Heart left ventricle (tissue), 16 donors: ENCODE results near the gene NUP50. TPM values are rescaled to one million over a fixed set of nuclear protein-coding genes. Genes with fewer than 3 reads are reported as not detected.

ENCODE experiments used
- ATAC-seq, 4 donors: fragments of 200-7000 bp; cut with Tn5 transposase; one replicate each; pipeline ENCODE4 v1.9.1; 2020 to 2022; ENCODE audit warnings: moderate library complexity in 4 of 4, mild to moderate bottlenecking in 3 of 4, moderate number of reproducible peaks in 1 of 4
- DNase-seq, 5 donors: peaks; one replicate each; pipeline ENCODE4 v3.0.0-alpha.2; 2020
- H3K27ac ChIP-seq, 12 donors: fragments of 200-600 bp; sonication (generic) in 4 of 12; one replicate each; pipeline versions ENCODE4 v1.5.0 to v1.8.0; 2016 to 2022; ENCODE audit warnings: mild to moderate bottlenecking in 2 of 12
- H3K27me3 ChIP-seq, 9 donors: fragments of 200-600 bp; sonication (generic) in 2 of 9; one replicate each; pipeline versions ENCODE4 v1.5.1 to v1.8.0; 2016 to 2022; ENCODE audit warnings: mild to moderate bottlenecking in 3 of 9
- H3K36me3 ChIP-seq, 9 donors: fragments of 200-600 bp; sonication (generic) in 2 of 9; one replicate each; pipeline versions ENCODE4 v1.5.0 to v1.8.0; 2018 to 2022; ENCODE audit warnings: mild to moderate bottlenecking in 2 of 9
- H3K4me1 ChIP-seq, 12 donors: fragments of 200-600 bp; sonication (generic) in 4 of 12; one replicate each; pipeline versions ENCODE4 v1.5.0 to v1.8.0; 2016 to 2022; ENCODE audit warnings: mild to moderate bottlenecking in 3 of 12
- H3K4me3 ChIP-seq, 12 donors: fragments of 200-600 bp; sonication (generic) in 4 of 12; one replicate each; pipeline versions ENCODE4 v1.5.0 to v1.8.0; 2017 to 2022; ENCODE audit warnings: mild to moderate bottlenecking in 9 of 12, moderate library complexity in 4 of 12
- H3K9me3 ChIP-seq, 12 donors: fragments of 200-600 bp; sonication (generic) in 4 of 12; one replicate each; pipeline versions ENCODE4 v1.5.0 to v1.8.0; 2016 to 2022; ENCODE audit warnings: mild to moderate bottlenecking in 1 of 12
- CTCF ChIP-seq, 12 donors: fragments of 200-600 bp; sonication (generic) in 4 of 12; IDR thresholded peaks; one replicate each; pipeline versions ENCODE4 v1.5.0 to v1.8.0; 2018 to 2022; ENCODE audit warnings: antibody characterized with exemption in 12 of 12, mild to moderate bottlenecking in 5 of 12
- POLR2A ChIP-seq, 2 donors: fragments of 450-650 bp; IDR thresholded peaks; one replicate each; pipeline ENCODE4 v1.6.1; 2017; ENCODE audit warnings: antibody characterized with exemption in 2 of 2, mild to moderate bottlenecking in 2 of 2, moderate library complexity in 2 of 2
- WGBS, 4 donors: extraction: QIAGEN DNeasy Blood & Tissue Kit in 2 of 4; methylation state at CpG; one replicate each; pipeline versions ENCODE4 v1.1.5 to v1.1.7; 2013 to 2018; 5-methylcytosine and 5-hydroxymethylcytosine counted together
- intact Hi-C, 10 donors: fragments of 100-400 bp; cut with DNase I; formaldehyde crosslinking; loops; one replicate each; pipeline versions ENCODE4 v1.11.1 to v1.14.2; 2022
- long read RNA-seq, 3 donors: library from polyadenylated mRNA; unstranded; transcript quantifications; one replicate each; pipeline ENCODE4 v2.0.0, GENCODE V29; 2020 to 2021
- polyA plus RNA-seq, 2 donors: library from polyadenylated mRNA; stranded (reverse); fragments of 200-250 nt; gene quantifications; one replicate each; pipeline ENCODE4 v1.2.3, GENCODE V29; 2013
- total RNA-seq, 9 donors: library from RNA; depleted of rRNA in 2 of 9; stranded (reverse); fragments of >200 nt in 2 of 9; fragmentation: NEBNext Ultra II Directional in 3 of 9; extraction: Animal tissue kit (Norgen Biotek cat#: 25700) in 3 of 9; gene quantifications; one replicate each; pipeline versions ENCODE4 v1.1.0 to v1.2.4, GENCODE V29; 2016 to 2023
- donor health status: ischemic (EF 13 %, LVEDD 7.1; RV severe dilation, severe dysfunction).
- donor health status: healthy with polysubstance abuse.
- donor health status: DM: no; HTN: yes; CAD: no.
- donor health status: DM: no; HTN: no; CAD: no.
- donor health status: ischemic (EF 25% LVEDD 6.9; RV normal size, moderate dysfunction).
- donor health status: ischemic (EF 25% LVEDD 5.7; RV mildly dilated, moderate dysfunction).
- donor health status: healthy.
- donor health status: DM: yes; HTN: yes; CAD: no.
- donor health status: ischemic (EF 35%, LVEDD 5.7; RV mildly dilated, moderate dysfunction).
- donor health status: nonischemic (EF 11% LVEDD 7.7; RV severe dilation, severe dysfunction).
- donor health status: DM: yes; HTN: yes; CAD: no.
- donor health status: PGD.
- donor health status: ischemic (EF 29% LVEDD 5.4; RV normal size, mild dysfunction).
- donor health status: nonischemic (EF 23%, LVEDD 6.1; RV moderate dilation, normal function).

The NUP50 gene
- total RNA-seq (10 to 100 TPM; 11.7 to 42.6 (median 14.4) TPM), polyA plus RNA-seq (10 to 100 TPM in 1 of 2 donors, 1 to 10 TPM in 1; 5.8 to 10.5 TPM)
- long read RNA-seq, donor 1, full-length matches to known transcripts, result 16 of 22 reads
- long read RNA-seq, donor 1, partial matches to known transcripts, result 3 of 22 reads
- long read RNA-seq, donor 1, other reads (novel, unspliced or antisense), result 3 of 22 reads
- long read RNA-seq, donor 2, full-length matches to known transcripts, result 33 of 40 reads
- long read RNA-seq, donor 2, partial matches to known transcripts, result 3 of 40 reads
- long read RNA-seq, donor 2, other reads (novel, unspliced or antisense), result 4 of 40 reads
- long read RNA-seq, donor 3, full-length matches to known transcripts, result 29 of 35 reads
- long read RNA-seq, donor 3, partial matches to known transcripts, result 2 of 35 reads
- long read RNA-seq, donor 3, other reads (novel, unspliced or antisense), result 4 of 35 reads

GRCh38 chr22:45163451-45164269 lies at the start of gene NUP50:
TSS of gene NUP50 (plus strand) at chr22:45163925. CDS start at chr22:45168178, 4,253 bp downstream.
- H3K36me3 ChIP-seq, result peaks cover 0 to 30% (median 10%) of the 10 kb centered on the region in 9 donors
- 0 to 1% (median 0%) methylated on average over 48 to 100 of the region's 100 CpGs for WGBS, 4 donors
- H3K27me3 ChIP-seq, result no peaks in the 10 kb centered on the region
- ATAC-seq (peak; percentile 92 to 98 (median 95)), DNase-seq (peak; percentile 94 to 99 (median 96))
- peak within 1 kb of the TSS; percentile 61 to 98 (median 80) for H3K4me3 ChIP-seq
- TF ChIP-seq POLR2A (IDR thresholded peaks at IDR 0.05), result peak in 1 of 2 donors; percentile 69
- TF ChIP-seq CTCF (IDR thresholded peaks at IDR 0.05), result peak in 2 of 12 donors; percentile 14 to 35
- peak within 1 kb of the TSS in 11 of 12 donors; percentile 71 to 95 (median 86) for H3K27ac ChIP-seq
- no peaks in the 10 kb centered on the region for H3K9me3 ChIP-seq
- intact Hi-C loops, result loop anchor here in 4 of 10 donors (2.0 to 10.0 kb wide), 3 partner anchors 77 to 81 kb away; partner anchors contain the start of gene KIAA0930 (in 4 of the 4)
- H3K4me1 ChIP-seq, result peaks cover 0 to 60% (median 29%) of the 10 kb centered on the region in 12 donors

- Histone ChIP-seq H3K36me3 (no peaks in the 10 kb centered on the region), H3K4me3 (no peak overlapping the region), H3K9me3 (peaks cover 0 to 6% (median 0%) of the 10 kb centered on the region in 12 donors), H3K27me3 (peaks cover 0 to 32% (median 3%) of the 10 kb centered on the region in 9 donors), H3K4me1 (no peaks in the 10 kb centered on the region), H3K27ac (no peak overlapping the region)
- no peak for TF ChIP-seq POLR2A (IDR thresholded peaks at IDR 0.05)
- no peak for TF ChIP-seq CTCF (IDR thresholded peaks at IDR 0.05)
- no peak for DNase-seq
- intact Hi-C loops, result no loop called here
- WGBS, 4 donors, result 84 to 91% (median 87%) methylated on average over 9 of the region's 9 CpGs
- no peak for ATAC-seq
Observed at GRCh38 chr22:45120440-45120839, 43.3 kb upstream of the NUP50 start.

GRCh38 chr22:45120931-45121330 lies 42.8 kb upstream of the NUP50 start:
- Histone ChIP-seq H3K4me3 (no peak overlapping the region), H3K4me1 (no peaks in the 10 kb centered on the region), H3K36me3 (no peaks in the 10 kb centered on the region), H3K27ac (no peak overlapping the region), H3K27me3 (peaks cover 0 to 33% (median 3%) of the 10 kb centered on the region in 9 donors), H3K9me3 (peaks cover 0 to 6% (median 0%) of the 10 kb centered on the region in 12 donors)
- TF ChIP-seq POLR2A (IDR thresholded peaks at IDR 0.05), result no peak
- TF ChIP-seq CTCF (IDR thresholded peaks at IDR 0.05), result no peak
- WGBS, 4 donors, result 73 to 87% (median 83%) methylated on average over 8 of the region's 8 CpGs
- DNase-seq (no peak), ATAC-seq (no peak)
- intact Hi-C loops, result no loop called here
